OCI-LY7 (cell line): ENCODE measurements around the gene GSG1L. TPM values are rescaled to one million over a fixed set of nuclear protein-coding genes. Genes with fewer than 3 reads are reported as not detected.

Experiments used
- BruUV-seq: library from RNA; stranded (reverse); fragments of 400-500 nt; replicated peaks from 2 replicates; lab custom pipeline; 2021; lab: Mats Ljungman, UMichigan
- CTCF ChIA-PET: fragments of 300-600 bp; sonication (Branson Sonifier 250); formaldehyde crosslinking; loops from one replicate; lab custom pipeline; 2022; ENCODE audit warnings: antibody characterized with exemption; ENCODE audit not compliant: unreplicated experiment; lab: Charles Lee
- POLR2A ChIA-PET: fragments of 300-600 bp; sonication (Branson Sonifier 250); formaldehyde crosslinking; loops from one replicate; lab custom pipeline; 2022; ENCODE audit warnings: antibody characterized with exemption; lab: Charles Lee
- DNase-seq: peaks from one replicate; pipeline ENCODE4 v3.0.0-alpha.2; 2015; ENCODE audit warnings: low spot score
- H2AFZ ChIP-seq: fragments of 200-600 bp; sonication (generic), shearing (Covaris generic); 2 replicates; pipeline ENCODE4 v1.6.1; 2014; ENCODE audit warnings: mild to moderate bottlenecking, antibody characterized with exemption, low read length, moderate library complexity
- H3K27ac ChIP-seq: fragments of 200-600 bp; sonication (generic); 2 replicates; pipeline ENCODE4 v1.5.1; 2014; ENCODE audit warnings: mixed run types, low read depth, mild to moderate bottlenecking, moderate library complexity, low read length, inconsistent platforms; ENCODE audit not compliant: poor library complexity, severe bottlenecking
- H3K36me3 ChIP-seq: fragments of 200-600 bp; sonication (generic); 2 replicates; pipeline ENCODE4 v1.6.1; 2014; ENCODE audit warnings: mild to moderate bottlenecking, antibody characterized with exemption, low read length, moderate library complexity, mixed read lengths; ENCODE audit not compliant: insufficient read depth
- H3K4me1 ChIP-seq: fragments of 200-600 bp; sonication (generic); 2 replicates; pipeline ENCODE4 v1.5.1; 2014; ENCODE audit warnings: mild to moderate bottlenecking, low read length; ENCODE audit not compliant: insufficient read depth, poor library complexity, severe bottlenecking
- H3K4me2 ChIP-seq: fragments of 200-600 bp; sonication (generic); 2 replicates; pipeline ENCODE4 v1.6.1; 2014; ENCODE audit warnings: mild to moderate bottlenecking, low read length
- H3K4me3 ChIP-seq: fragments of 200-600 bp; sonication (generic); 2 replicates; pipeline ENCODE4 v1.5.1; 2014; ENCODE audit warnings: mild to moderate bottlenecking, low read depth, low read length; ENCODE audit not compliant: poor library complexity, severe bottlenecking
- H3K79me2 ChIP-seq: fragments of 200-600 bp; sonication (generic); 2 replicates; pipeline ENCODE4 v1.6.1; 2016; ENCODE audit warnings: low read depth, mild to moderate bottlenecking, low read length, moderate library complexity, mixed read lengths; ENCODE audit not compliant: insufficient read depth
- H3K9me2 ChIP-seq: fragments of 200-600 bp; sonication (generic); 2 replicates; pipeline ENCODE4 v1.6.1; 2016; ENCODE audit warnings: mild to moderate bottlenecking, low read length, mixed read lengths; ENCODE audit not compliant: insufficient read depth
- H3K9me3 ChIP-seq: fragments of 200-600 bp; sonication (generic); 2 replicates; pipeline ENCODE4 v1.6.1; 2014; ENCODE audit warnings: mild to moderate bottlenecking, mixed run types, low read length, mixed read lengths
- H4K20me1 ChIP-seq: fragments of 200-600 bp; sonication (generic); 2 replicates; pipeline ENCODE4 v1.6.1; 2014; ENCODE audit warnings: mild to moderate bottlenecking, antibody characterized with exemption, low read length, moderate library complexity, mixed read lengths; ENCODE audit not compliant: insufficient read depth
- EZH2phosphoT487 ChIP-seq: fragments of 200-600 bp; sonication (generic); IDR thresholded peaks from 2 replicates; pipeline ENCODE4 v1.6.1; 2018; ENCODE audit warnings: low read depth, borderline replicate concordance, mild to moderate bottlenecking, mixed run types, antibody characterized with exemption, low read length, moderate library complexity, mixed read lengths
- intact Hi-C: fragments of 100-400 bp; cut with micrococcal nuclease; formaldehyde crosslinking; loops from one replicate; pipeline ENCODE4 v1.10.0; 2022; ENCODE audit not compliant: unreplicated experiment
- total RNA-seq, 2 experiments: library from RNA; depleted of rRNA in 1 of 2; stranded (reverse); fragments of >200 nt in 1 of 2; shearing (Covaris generic) in 1 of 2; gene quantifications; 2 replicates each; pipeline ENCODE4 v1.2.3, GENCODE V29; 2014 to 2022
- TF ChIP-seq, protein P1 (sequence below): fragments of 200-600 bp; sonication (generic); conservative IDR thresholded peaks from 2 replicates; pipeline ENCODE4 v1.5.1; 2014; ENCODE audit warnings: mild to moderate bottlenecking, antibody characterized with exemption, low read length, moderate library complexity, mixed read lengths

Gene GSG1L
- total RNA-seq, 2 experiments from 2014 or later, result not detected

DNA sequence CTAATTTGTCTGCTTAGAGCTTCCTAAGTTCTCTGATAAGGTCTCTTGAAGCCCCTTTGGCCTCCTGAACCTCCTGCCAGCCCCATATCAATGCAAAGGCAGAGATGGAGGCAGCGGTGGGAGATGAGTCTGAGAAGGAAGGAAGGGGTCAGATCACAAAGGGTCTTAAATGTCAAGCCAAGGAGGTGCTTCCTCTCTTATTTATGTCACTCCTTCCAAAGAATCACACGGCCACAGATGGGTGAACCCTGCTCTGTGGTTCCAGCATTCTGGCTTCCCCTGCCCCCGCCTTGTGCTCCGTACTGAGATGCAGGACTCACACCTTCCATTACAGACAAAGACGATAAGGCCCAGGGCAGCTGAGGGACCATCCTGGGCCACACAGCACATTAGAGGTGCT is 96.3 kb downstream of the GSG1L start:
- no peaks in the 10 kb centered on the region for H3K79me2 ChIP-seq
- ChIA-PET CTCF (no interaction called here), POLR2A (no interaction called here)
- H3K9me3 ChIP-seq, result no peaks in the 10 kb centered on the region
- no peak overlapping the region for H3K4me3 ChIP-seq
- no peaks in the 10 kb centered on the region for H4K20me1 ChIP-seq
- no peak overlapping the region for H3K27ac ChIP-seq
- no peaks in the 10 kb centered on the region for H3K9me2 ChIP-seq
- H3K36me3 ChIP-seq, result no peaks in the 10 kb centered on the region
- no TSS peak for BruUV-seq
- H2AFZ ChIP-seq, result no peak overlapping the region
- TF ChIP-seq, protein P1, sequence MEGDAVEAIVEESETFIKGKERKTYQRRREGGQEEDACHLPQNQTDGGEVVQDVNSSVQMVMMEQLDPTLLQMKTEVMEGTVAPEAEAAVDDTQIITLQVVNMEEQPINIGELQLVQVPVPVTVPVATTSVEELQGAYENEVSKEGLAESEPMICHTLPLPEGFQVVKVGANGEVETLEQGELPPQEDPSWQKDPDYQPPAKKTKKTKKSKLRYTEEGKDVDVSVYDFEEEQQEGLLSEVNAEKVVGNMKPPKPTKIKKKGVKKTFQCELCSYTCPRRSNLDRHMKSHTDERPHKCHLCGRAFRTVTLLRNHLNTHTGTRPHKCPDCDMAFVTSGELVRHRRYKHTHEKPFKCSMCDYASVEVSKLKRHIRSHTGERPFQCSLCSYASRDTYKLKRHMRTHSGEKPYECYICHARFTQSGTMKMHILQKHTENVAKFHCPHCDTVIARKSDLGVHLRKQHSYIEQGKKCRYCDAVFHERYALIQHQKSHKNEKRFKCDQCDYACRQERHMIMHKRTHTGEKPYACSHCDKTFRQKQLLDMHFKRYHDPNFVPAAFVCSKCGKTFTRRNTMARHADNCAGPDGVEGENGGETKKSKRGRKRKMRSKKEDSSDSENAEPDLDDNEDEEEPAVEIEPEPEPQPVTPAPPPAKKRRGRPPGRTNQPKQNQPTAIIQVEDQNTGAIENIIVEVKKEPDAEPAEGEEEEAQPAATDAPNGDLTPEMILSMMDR, result no peak
- TF ChIP-seq EZH2phosphoT487, result no peak
- H3K4me1 ChIP-seq, result no peaks in the 10 kb centered on the region
- DNase-seq, result no peak
- no peak overlapping the region for H3K4me2 ChIP-seq
- intact Hi-C loops, result no loop called here

DNA sequence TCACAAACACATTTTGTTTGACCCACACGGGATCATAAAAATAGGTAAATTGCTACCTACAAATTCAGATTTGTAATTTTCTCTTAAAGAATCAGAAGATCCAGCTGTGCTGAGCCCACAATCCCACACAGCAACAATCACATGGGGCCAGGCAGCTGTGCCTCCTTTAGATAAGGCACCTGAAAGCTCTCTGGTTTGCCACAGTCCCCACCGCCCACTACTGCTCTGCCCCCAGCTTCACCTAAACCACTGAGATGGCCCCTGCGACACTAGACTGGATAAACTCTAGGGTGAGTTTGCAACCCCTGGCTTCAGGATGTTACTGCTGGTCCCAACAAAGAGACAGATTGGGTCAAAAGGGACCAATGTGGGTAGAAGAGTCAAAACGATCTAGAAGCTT is 96.8 kb downstream of the GSG1L start:
- H3K4me3 ChIP-seq, result no peak overlapping the region
- no peaks in the 10 kb centered on the region for H4K20me1 ChIP-seq
- DNase-seq, result no peak
- H3K4me1 ChIP-seq, result no peaks in the 10 kb centered on the region
- intact Hi-C loops, result no loop called here
- H3K4me2 ChIP-seq, result no peak overlapping the region
- no peak overlapping the region for H3K27ac ChIP-seq
- H2AFZ ChIP-seq, result no peak overlapping the region
- H3K36me3 ChIP-seq, result no peaks in the 10 kb centered on the region
- ChIA-PET CTCF (no interaction called here), POLR2A (no interaction called here)
- TF ChIP-seq, protein P1, result no peak
- no TSS peak for BruUV-seq
- H3K9me3 ChIP-seq, result no peaks in the 10 kb centered on the region
- no peaks in the 10 kb centered on the region for H3K9me2 ChIP-seq
- H3K79me2 ChIP-seq, result no peaks in the 10 kb centered on the region

DNA sequence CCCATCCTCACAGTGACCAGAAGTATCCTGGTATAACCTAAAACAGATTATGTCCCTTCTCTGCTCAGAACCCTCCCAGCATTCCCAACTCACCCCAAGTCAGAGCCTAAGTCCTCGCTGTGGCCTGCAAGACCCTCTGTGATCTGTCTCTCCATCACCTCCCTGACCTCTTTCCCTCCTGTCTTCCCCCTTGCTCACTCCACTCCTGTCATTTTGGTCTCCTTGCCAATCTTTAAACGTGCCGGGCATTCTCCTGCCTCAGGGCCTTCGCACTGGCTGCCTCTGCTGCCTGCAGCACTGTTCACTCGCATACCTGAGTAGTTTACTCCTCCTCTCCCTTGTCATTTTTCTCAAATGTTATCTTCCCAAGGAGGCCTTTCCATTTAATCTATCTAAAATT is 97.7 kb downstream of the GSG1L start:
- POLR2A ChIA-PET, result no interaction called here
- DNase-seq, result no peak
- no peaks in the 10 kb centered on the region for H4K20me1 ChIP-seq
- no peak overlapping the region for H3K4me3 ChIP-seq
- no peaks in the 10 kb centered on the region for H3K36me3 ChIP-seq
- H2AFZ ChIP-seq, result no peak overlapping the region
- no TSS peak for BruUV-seq
- TF ChIP-seq, protein P1, result no peak
- no peak for TF ChIP-seq EZH2phosphoT487
- H3K27ac ChIP-seq, result no peak overlapping the region
- intact Hi-C loops, result no loop called here
- CTCF ChIA-PET, result no interaction called here
- no peaks in the 10 kb centered on the region for H3K9me3 ChIP-seq
- no peak overlapping the region for H3K4me2 ChIP-seq
- no peaks in the 10 kb centered on the region for H3K4me1 ChIP-seq
- no peaks in the 10 kb centered on the region for H3K79me2 ChIP-seq
- no peaks in the 10 kb centered on the region for H3K9me2 ChIP-seq
